Measurements from ENCODE around the gene ADARB2.

The ADARB2 gene

GRCh38 chr10:1548146-1548545 is 189.2 kb downstream of the ADARB2 start:
- TF ChIP-seq CTCF (IDR thresholded peaks at IDR 0.05; ENCODE audit: extremely low read depth, insufficient read depth, missing control alignments): no peak
- DNase-seq (ENCODE audit: low spot score): no peak
- in situ Hi-C loops (cut with MboI; ENCODE audit: low pct_unique_long_range_greater_than_20kb, low sequenced_read_pairs, unreplicated experiment): no loop called here

- no peak for TF ChIP-seq CTCF (IDR thresholded peaks at IDR 0.05; ENCODE audit: extremely low read depth, insufficient read depth, missing control alignments)
- DNase-seq (ENCODE audit: low spot score): no peak
- in situ Hi-C loops (cut with MboI; ENCODE audit: low pct_unique_long_range_greater_than_20kb, low sequenced_read_pairs, unreplicated experiment): no loop called here
Observed at GRCh38 chr10:1546431-1547110, 190.8 kb downstream of the ADARB2 start.

DNA sequence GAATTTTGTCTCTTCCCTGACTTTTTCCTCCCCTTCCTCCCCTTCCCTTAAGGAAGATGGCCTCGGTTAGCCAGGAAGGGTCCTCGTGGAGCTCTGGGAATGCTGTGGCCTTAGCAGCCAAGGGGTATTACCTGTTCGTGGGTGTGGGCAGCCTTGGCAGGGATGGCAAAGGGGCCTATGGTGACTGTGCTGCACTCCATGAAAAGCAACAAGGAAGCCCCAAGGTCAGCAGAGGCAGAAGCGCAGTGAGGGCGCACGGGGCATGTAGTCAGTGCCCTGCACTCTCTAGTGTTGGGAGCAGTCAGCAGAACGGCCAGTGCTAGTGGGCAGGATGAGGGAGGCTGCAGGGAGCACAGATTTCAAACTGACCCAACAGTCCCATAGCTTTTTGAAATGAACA is 191.8 kb downstream of the ADARB2 start:
- no peak for TF ChIP-seq CTCF (IDR thresholded peaks at IDR 0.05; ENCODE audit: extremely low read depth, insufficient read depth, missing control alignments)
- no peak for DNase-seq (ENCODE audit: low spot score)
- in situ Hi-C loops (cut with MboI; ENCODE audit: low pct_unique_long_range_greater_than_20kb, low sequenced_read_pairs, unreplicated experiment): no loop called here

- in situ Hi-C loops (cut with MboI; ENCODE audit: low pct_unique_long_range_greater_than_20kb, low sequenced_read_pairs, unreplicated experiment): no loop called here
Observed at GRCh38 chr10:1544929-1545328, 192.4 kb downstream of the ADARB2 start.

DNA sequence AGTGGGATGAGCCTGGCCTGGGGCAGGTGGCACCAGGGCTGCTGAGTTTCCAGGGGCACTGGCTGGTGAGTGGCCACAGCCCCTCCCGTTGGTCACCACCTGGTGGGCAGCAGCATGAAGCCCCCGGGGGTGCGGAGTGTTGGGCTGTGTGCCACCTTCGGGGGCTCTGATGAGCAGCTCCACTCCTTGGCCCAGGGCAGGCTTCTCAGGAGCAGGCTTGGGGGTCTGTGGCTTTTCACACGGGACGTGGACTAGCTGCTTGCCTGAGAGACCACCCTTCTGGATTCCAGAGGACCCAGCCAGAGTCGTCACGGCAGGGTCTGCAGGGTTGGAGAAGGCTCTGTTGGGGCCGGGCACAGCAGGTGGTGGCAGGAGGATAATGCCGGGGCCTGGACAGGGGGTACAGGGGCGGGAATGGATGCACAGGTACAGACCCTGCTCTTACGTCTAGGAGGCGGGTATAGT is 193.1 kb downstream of the ADARB2 start:
- in situ Hi-C loops (cut with MboI; ENCODE audit: low pct_unique_long_range_greater_than_20kb, low sequenced_read_pairs, unreplicated experiment): no loop called here

More at GRCh38 chr10:1544929-1545328, 192.4 kb downstream of the ADARB2 start:
- TF ChIP-seq CTCF (IDR thresholded peaks at IDR 0.05; ENCODE audit: extremely low read depth, insufficient read depth, missing control alignments): no peak
- DNase-seq (ENCODE audit: low spot score): no peak

DNA sequence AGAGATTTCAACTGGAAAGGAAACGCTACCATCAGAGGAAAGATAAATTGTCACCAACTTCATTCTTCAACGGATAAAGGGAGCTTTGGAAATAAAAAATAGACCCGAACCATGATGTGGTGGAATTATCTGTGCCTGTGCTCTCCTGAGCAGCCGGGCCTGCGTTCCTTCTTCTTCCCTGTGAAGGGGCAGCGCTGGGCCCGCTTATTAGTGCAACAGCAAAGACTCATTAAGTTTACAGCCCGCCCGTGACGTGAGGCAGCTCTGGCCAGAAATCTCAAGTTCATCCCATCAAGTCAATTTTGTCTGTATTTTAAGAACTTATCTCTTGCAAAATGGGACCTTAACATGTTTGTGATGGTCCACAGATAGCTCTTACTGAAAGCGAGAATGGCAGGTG is 193.7 kb downstream of the ADARB2 start:
- no peak for DNase-seq (ENCODE audit: low spot score)
- no peak for TF ChIP-seq CTCF (IDR thresholded peaks at IDR 0.05; ENCODE audit: extremely low read depth, insufficient read depth, missing control alignments)
- in situ Hi-C loops (cut with MboI; ENCODE audit: low pct_unique_long_range_greater_than_20kb, low sequenced_read_pairs, unreplicated experiment): no loop called here

More for the DNA sequence above, 193.1 kb downstream of the ADARB2 start:
- no peak for TF ChIP-seq CTCF (IDR thresholded peaks at IDR 0.05; ENCODE audit: extremely low read depth, insufficient read depth, missing control alignments)
- DNase-seq (ENCODE audit: low spot score): no peak
